ENCODE results near the gene ZSWIM3. TPM values are rescaled to one million over a fixed set of nuclear protein-coding genes. Genes with fewer than 3 reads are reported as not detected.

Gene ZSWIM3
- total RNA-seq, 1 experiment from 2014 or later, result 4.2 TPM

- ChIA-PET POLR2A (ENCODE audit: unreplicated experiment) (no interaction called here), CTCF (no interaction called here)
- no peak overlapping the region for H3K27ac ChIP-seq (ENCODE audit: low read length)
- no peak overlapping the region for H3K4me3 ChIP-seq (ENCODE audit: low read length)
- no peak for DNase-seq
- no peaks in the 10 kb centered on the region for H4K20me1 ChIP-seq (ENCODE audit: low read length)
- H3F3A ChIP-seq (ENCODE audit: low read length, unreplicated experiment), result no peaks in the 10 kb centered on the region
- intact Hi-C loops (cut with micrococcal nuclease), result loop anchor here (5.0 kb wide), 1 partner anchor 82 kb away; the partner anchor contains the start of gene UBE2C
- H3K4me1 ChIP-seq (ENCODE audit: insufficient read depth, low read length), result peaks cover 23% of the 10 kb centered on the region
- no peak overlapping the region for H3K4me2 ChIP-seq (ENCODE audit: low read length)
- H2AFZ ChIP-seq (ENCODE audit: low read length), result no peak overlapping the region
- ATAC-seq, result no peak
- no peaks in the 10 kb centered on the region for H3K9me2 ChIP-seq (replicated peaks; ENCODE audit: low read length)
- H3K9me3 ChIP-seq (ENCODE audit: low read length), result no peaks in the 10 kb centered on the region
- no peak overlapping the region for H3K9ac ChIP-seq (ENCODE audit: low read length)
- H3K36me3 ChIP-seq (ENCODE audit: low read depth, low read length), result peaks cover 16% of the 10 kb centered on the region; the same call in 1 of the 2 replicates
- BruUV-seq (replicated peaks), result no TSS peak
- no peak for TF ChIP-seq EZH2 (IDR thresholded peaks at IDR 0.05; ENCODE audit: low read length, unreplicated experiment)
- TF ChIP-seq CTCF (conservative IDR thresholded peaks at IDR 0.05; ENCODE audit: low read depth, low read length), result no peak
- 0 out of 2 replicates have a peak, but pooled peaks cover 10% of the 10 kb centered on the region for H3K79me2 ChIP-seq (ENCODE audit: low read length)
- no peaks in the 10 kb centered on the region for H3K27me3 ChIP-seq (ENCODE audit: low read length)
Observed at GRCh38 chr20:45893831-45894230, 36.4 kb downstream of the ZSWIM3 start.

- DNase-seq (no peak), ATAC-seq (no peak)
- H3K79me2 ChIP-seq (ENCODE audit: low read length), result 0 out of 2 replicates have a peak, but pooled peaks cover 10% of the 10 kb centered on the region
- no peaks in the 10 kb centered on the region for H3F3A ChIP-seq (ENCODE audit: low read length, unreplicated experiment)
- H3K9me3 ChIP-seq (ENCODE audit: low read length), result no peaks in the 10 kb centered on the region
- H4K20me1 ChIP-seq (ENCODE audit: low read length), result no peaks in the 10 kb centered on the region
- BruUV-seq (replicated peaks), result no TSS peak
- no peak overlapping the region for H3K4me3 ChIP-seq (ENCODE audit: low read length)
- no peak overlapping the region for H3K9ac ChIP-seq (ENCODE audit: low read length)
- TF ChIP-seq EZH2 (IDR thresholded peaks at IDR 0.05; ENCODE audit: low read length, unreplicated experiment) (no peak), EZH2phosphoT487 (IDR thresholded peaks at IDR 0.05; ENCODE audit: borderline replicate concordance, low read length) (no peak), CTCF (conservative IDR thresholded peaks at IDR 0.05; ENCODE audit: low read depth, low read length) (no peak)
- H2AFZ ChIP-seq (ENCODE audit: low read length), result no peak overlapping the region
- H3K4me2 ChIP-seq (ENCODE audit: low read length), result no peak overlapping the region
- H3K9me2 ChIP-seq (replicated peaks; ENCODE audit: low read length), result no peaks in the 10 kb centered on the region
- H3K36me3 ChIP-seq (ENCODE audit: low read depth, low read length), result peaks cover 16% of the 10 kb centered on the region; the same call in 1 of the 2 replicates
- POLR2A ChIA-PET (ENCODE audit: unreplicated experiment), result no interaction called here
- H3K27me3 ChIP-seq (ENCODE audit: low read length), result no peaks in the 10 kb centered on the region
- intact Hi-C loops (cut with micrococcal nuclease), result loop anchor here (5.0 kb wide), 1 partner anchor 82 kb away; the partner anchor contains the start of gene UBE2C
- CTCF ChIA-PET, result no interaction called here
- no peak overlapping the region for H3K27ac ChIP-seq (ENCODE audit: low read length)
- peaks cover 23% of the 10 kb centered on the region for H3K4me1 ChIP-seq (ENCODE audit: insufficient read depth, low read length)
Observed at GRCh38 chr20:45894797-45895196, 37.4 kb downstream of the ZSWIM3 start.

GRCh38 chr20:45896641-45897161, 39.3 kb downstream of the ZSWIM3 start:
- H3K4me2 ChIP-seq (ENCODE audit: low read length), result no peak overlapping the region
- H3K9ac ChIP-seq (ENCODE audit: low read length), result no peak overlapping the region
- no peaks in the 10 kb centered on the region for H3F3A ChIP-seq (ENCODE audit: low read length, unreplicated experiment)
- no peaks in the 10 kb centered on the region for H3K9me2 ChIP-seq (replicated peaks; ENCODE audit: low read length)
- H3K9me3 ChIP-seq (ENCODE audit: low read length), result no peaks in the 10 kb centered on the region
- H4K20me1 ChIP-seq (ENCODE audit: low read length), result no peaks in the 10 kb centered on the region
- ATAC-seq, result no peak
- CTCF ChIA-PET, result no interaction called here
- H3K27ac ChIP-seq (ENCODE audit: low read length), result no peak overlapping the region
- no TSS peak for BruUV-seq (replicated peaks)
- intact Hi-C loops (cut with micrococcal nuclease), result no loop called here
- peaks cover 16% of the 10 kb centered on the region; the same call in 1 of the 2 replicates for H3K36me3 ChIP-seq (ENCODE audit: low read depth, low read length)
- DNase-seq, result no peak
- H2AFZ ChIP-seq (ENCODE audit: low read length), result no peak overlapping the region
- no peak for TF ChIP-seq CTCF (conservative IDR thresholded peaks at IDR 0.05; ENCODE audit: low read depth, low read length)
- H3K4me3 ChIP-seq (ENCODE audit: low read length), result no peak overlapping the region
- POLR2A ChIA-PET (ENCODE audit: unreplicated experiment), result no interaction called here
- no peaks in the 10 kb centered on the region for H3K27me3 ChIP-seq (ENCODE audit: low read length)
- H3K4me1 ChIP-seq (ENCODE audit: insufficient read depth, low read length), result peaks cover 16% of the 10 kb centered on the region
- H3K79me2 ChIP-seq (ENCODE audit: low read length), result 0 out of 2 replicates have a peak, but pooled peaks cover 7% of the 10 kb centered on the region
